HepG2 (cell line): ENCODE data around the gene TTC21B. TPM values are rescaled to one million over a fixed set of nuclear protein-coding genes. Genes with fewer than 3 reads are reported as not detected.

Source experiments
- CBX1 ChIP-seq: IDR thresholded peaks from one replicate; pipeline ENCODE4 v1.6.1; 2016; ENCODE audit warnings: antibody characterized with exemption, low read depth
- KDM3A ChIP-seq: IDR thresholded peaks from 2 replicates; pipeline ENCODE4 v1.6.1; 2018; ENCODE audit warnings: low read depth, missing compliant biosample characterization
- LCORL ChIP-seq, 2 experiments: fragments of 450-650 bp in 1 of 2; sonication (generic) in 1 of 2; formaldehyde crosslinking in 1 of 2; IDR thresholded peaks; 2 replicates each; pipeline versions ENCODE4 v1.5.0 to v1.6.1; 2017 to 2020; ENCODE audit warnings: antibody characterized with exemption in 1 of 2, missing genetic modification reagents in 1 of 2
- MAZ ChIP-seq, 2 experiments: sonication (generic) in 1 of 2; formaldehyde crosslinking in 1 of 2; IDR thresholded peaks; 2 replicates each; pipeline versions ENCODE4 v1.5.0 to v1.6.1; 2012 to 2020; ENCODE audit warnings: low read depth in 2 of 2, mild to moderate bottlenecking in 2 of 2, borderline replicate concordance in 1 of 2, improper control_type of control experiment in 1 of 2, low read length in 1 of 2, missing genetic modification reagents in 1 of 2, moderate library complexity in 1 of 2
- MED1 ChIP-seq: sonication (generic); formaldehyde crosslinking; IDR thresholded peaks from 2 replicates; pipeline ENCODE4 v1.4.0; 2020; ENCODE audit warnings: missing genetic modification reagents
- MZF1 ChIP-seq: sonication (generic); formaldehyde crosslinking; IDR thresholded peaks from 2 replicates; pipeline ENCODE4 v1.8.1; 2023; ENCODE audit warnings: mild to moderate bottlenecking, missing genetic modification reagents, borderline replicate concordance
- SYNCRIP ChIP-seq: fragments of 200-400 bp; formaldehyde crosslinking; IDR thresholded peaks from 2 replicates; pipeline ENCODE4 v1.6.1; 2018; ENCODE audit warnings: mild to moderate bottlenecking, low read depth, low read length; ENCODE audit not compliant: insufficient read depth
- U2AF2 ChIP-seq: fragments of 200-400 bp; formaldehyde crosslinking; IDR thresholded peaks from 2 replicates; pipeline ENCODE4 v1.6.1; 2017; ENCODE audit warnings: low read depth, mild to moderate bottlenecking, low read length
- ZBTB21 ChIP-seq: sonication (generic); formaldehyde crosslinking; IDR thresholded peaks from 2 replicates; pipeline ENCODE4 v1.4.0; 2020; ENCODE audit warnings: missing genetic modification reagents
- ZBTB7B ChIP-seq: sonication (generic); formaldehyde crosslinking; IDR thresholded peaks from 2 replicates; pipeline ENCODE4 v1.4.0; 2020; ENCODE audit warnings: missing genetic modification reagents
- ZFP36L1 ChIP-seq: sonication (generic); formaldehyde crosslinking; IDR thresholded peaks from 2 replicates; pipeline ENCODE4 v1.8.0; 2022; ENCODE audit warnings: mild to moderate bottlenecking, missing genetic modification reagents, moderate library complexity
- ZNF17 ChIP-seq: sonication (generic); formaldehyde crosslinking; IDR thresholded peaks from 2 replicates; pipeline ENCODE4 v1.5.0; 2020; ENCODE audit warnings: mild to moderate bottlenecking, missing genetic modification reagents
- ZNF567 ChIP-seq: sonication (generic); formaldehyde crosslinking; IDR thresholded peaks from 2 replicates; pipeline ENCODE4 v1.8.1; 2023; ENCODE audit warnings: mild to moderate bottlenecking, missing genetic modification reagents, borderline replicate concordance
- ZNF605 ChIP-seq: sonication (generic); formaldehyde crosslinking; IDR thresholded peaks from 2 replicates; pipeline ENCODE4 v1.8.0; 2022; ENCODE audit warnings: mild to moderate bottlenecking, missing genetic modification reagents
- ZNF703 ChIP-seq: sonication (generic); formaldehyde crosslinking; IDR thresholded peaks from 2 replicates; pipeline ENCODE4 v1.5.1; 2020; ENCODE audit warnings: missing genetic modification reagents, mild to moderate bottlenecking, moderate library complexity, borderline replicate concordance
- ZNF83 ChIP-seq: sonication (generic); formaldehyde crosslinking; IDR thresholded peaks from 2 replicates; pipeline ENCODE4 v1.4.0; 2020; ENCODE audit warnings: missing genetic modification reagents, mild to moderate bottlenecking, borderline replicate concordance
- ZZZ3 ChIP-seq: sonication (generic); formaldehyde crosslinking; IDR thresholded peaks from 2 replicates; pipeline ENCODE4 v1.4.0; 2020; ENCODE audit warnings: missing genetic modification reagents, mild to moderate bottlenecking, borderline replicate concordance
- polyA plus RNA-seq, 8 experiments: library from polyadenylated mRNA; depleted of rRNA in 3 of 8; stranded (reverse) in 7 of 8; unstranded in 1 of 8; fragments of >200 nt; fragmentation: Illumina TruSeq in 4 of 8; extraction: Trizol in 4 of 8; gene quantifications; 2 replicates each; pipeline versions ENCODE4 v1.2.1 to v1.2.3, GENCODE V29; 2011 to 2016; ENCODE audit warnings: low read depth in 4 of 8, missing spikeins in 1 of 8, mixed read lengths in 1 of 8; ENCODE audit not compliant: insufficient read depth in 1 of 8
- total RNA-seq, 5 experiments: library from RNA; depleted of rRNA; stranded (reverse); fragments of >200 nt; fragmentation: Illumina TruSeq; extraction: Trizol; gene quantifications; 2 replicates each; pipeline ENCODE4 v1.2.3, GENCODE V29; 2016; ENCODE audit warnings: low read depth in 1 of 5
- TF ChIP-seq, protein P1 (sequence below): sonication (generic); formaldehyde crosslinking; IDR thresholded peaks from 2 replicates; pipeline ENCODE4 v1.5.0; 2020; ENCODE audit warnings: mild to moderate bottlenecking, missing genetic modification reagents
- TF ChIP-seq, protein P2 (sequence below): IDR thresholded peaks from 2 replicates; pipeline ENCODE4 v1.6.1; 2012; ENCODE audit warnings: inconsistent platforms
- TF ChIP-seq, protein P3 (sequence below): IDR thresholded peaks from 2 replicates; pipeline ENCODE4 v1.6.1; 2018; ENCODE audit warnings: missing genetic modification reagents, mild to moderate bottlenecking, missing compliant biosample characterization
- TF ChIP-seq, protein P4 (sequence below): sonication (generic); formaldehyde crosslinking; IDR thresholded peaks from 2 replicates; pipeline ENCODE4 v1.5.1; 2020; ENCODE audit warnings: mild to moderate bottlenecking, missing genetic modification reagents, moderate library complexity
- TF ChIP-seq, protein P5 (sequence below): sonication (generic); formaldehyde crosslinking; IDR thresholded peaks from 2 replicates; pipeline ENCODE4 v1.5.0; 2020; ENCODE audit warnings: mild to moderate bottlenecking, missing genetic modification reagents, moderate library complexity

TTC21B gene
- total and polyA plus RNA-seq, 2 of the 13 experiments (the other 11 are each of a cell fraction or from before 2014, with no cell fraction given), result 39.1 to 67.1 TPM

DNA sequence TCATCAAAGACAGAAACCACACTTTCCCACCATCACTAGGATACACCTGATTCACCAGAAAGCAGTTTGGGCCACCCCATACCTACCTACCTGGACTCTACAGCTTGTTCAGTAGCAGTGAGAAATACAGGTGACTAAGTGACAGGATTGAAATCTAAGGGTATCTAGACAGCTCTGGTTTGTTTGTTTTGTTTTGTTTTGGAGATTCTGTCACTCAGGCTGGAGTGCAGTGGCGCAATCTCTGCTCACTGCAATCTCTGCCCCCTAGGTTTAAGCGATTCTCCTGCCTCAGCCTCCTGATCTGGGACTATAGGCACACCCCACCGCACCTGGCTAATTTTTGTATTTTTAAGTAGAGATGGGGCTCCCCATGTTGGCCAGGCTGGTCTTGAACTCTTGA is 3.1 kb downstream of the TTC21B start (continued):
- no peak for TF ChIP-seq ZNF17 (CRISPR knock-in tag)
- TF ChIP-seq, protein P1, sequence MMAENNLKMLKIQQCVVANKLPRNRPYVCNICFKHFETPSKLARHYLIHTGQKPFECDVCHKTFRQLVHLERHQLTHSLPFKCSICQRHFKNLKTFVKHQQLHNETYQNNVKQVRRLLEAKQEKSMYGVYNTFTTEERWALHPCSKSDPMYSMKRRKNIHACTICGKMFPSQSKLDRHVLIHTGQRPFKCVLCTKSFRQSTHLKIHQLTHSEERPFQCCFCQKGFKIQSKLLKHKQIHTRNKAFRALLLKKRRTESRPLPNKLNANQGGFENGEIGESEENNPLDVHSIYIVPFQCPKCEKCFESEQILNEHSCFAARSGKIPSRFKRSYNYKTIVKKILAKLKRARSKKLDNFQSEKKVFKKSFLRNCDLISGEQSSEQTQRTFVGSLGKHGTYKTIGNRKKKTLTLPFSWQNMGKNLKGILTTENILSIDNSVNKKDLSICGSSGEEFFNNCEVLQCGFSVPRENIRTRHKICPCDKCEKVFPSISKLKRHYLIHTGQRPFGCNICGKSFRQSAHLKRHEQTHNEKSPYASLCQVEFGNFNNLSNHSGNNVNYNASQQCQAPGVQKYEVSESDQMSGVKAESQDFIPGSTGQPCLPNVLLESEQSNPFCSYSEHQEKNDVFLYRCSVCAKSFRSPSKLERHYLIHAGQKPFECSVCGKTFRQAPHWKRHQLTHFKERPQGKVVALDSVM, result peak; percentile 78
- no peak for TF ChIP-seq CBX1
- TF ChIP-seq ZNF703 (CRISPR knock-in tag), result no peak
- TF ChIP-seq ZNF83 (CRISPR knock-in tag), result no peak
- TF ChIP-seq ZNF567 (CRISPR knock-in tag), result no peak
- peak; percentile 42 for TF ChIP-seq MED1
- TF ChIP-seq, protein P2, sequence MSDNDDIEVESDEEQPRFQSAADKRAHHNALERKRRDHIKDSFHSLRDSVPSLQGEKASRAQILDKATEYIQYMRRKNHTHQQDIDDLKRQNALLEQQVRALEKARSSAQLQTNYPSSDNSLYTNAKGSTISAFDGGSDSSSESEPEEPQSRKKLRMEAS, result no peak
- no peak for TF ChIP-seq ZBTB7B (CRISPR knock-in tag)
- peak; percentile 38; the same call in 1 of the 2 replicates for TF ChIP-seq LCORL (IDR thresholded peaks at IDR 0.05)
- peak; percentile 48; the same call in 1 of the 2 replicates for TF ChIP-seq LCORL (CRISPR knock-in tag; IDR thresholded peaks at IDR 0.05)
- TF ChIP-seq, protein P3, sequence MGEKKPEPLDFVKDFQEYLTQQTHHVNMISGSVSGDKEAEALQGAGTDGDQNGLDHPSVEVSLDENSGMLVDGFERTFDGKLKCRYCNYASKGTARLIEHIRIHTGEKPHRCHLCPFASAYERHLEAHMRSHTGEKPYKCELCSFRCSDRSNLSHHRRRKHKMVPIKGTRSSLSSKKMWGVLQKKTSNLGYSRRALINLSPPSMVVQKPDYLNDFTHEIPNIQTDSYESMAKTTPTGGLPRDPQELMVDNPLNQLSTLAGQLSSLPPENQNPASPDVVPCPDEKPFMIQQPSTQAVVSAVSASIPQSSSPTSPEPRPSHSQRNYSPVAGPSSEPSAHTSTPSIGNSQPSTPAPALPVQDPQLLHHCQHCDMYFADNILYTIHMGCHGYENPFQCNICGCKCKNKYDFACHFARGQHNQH (CRISPR knock-in tag), result no peak
- no peak for TF ChIP-seq SYNCRIP
- TF ChIP-seq, protein P4, sequence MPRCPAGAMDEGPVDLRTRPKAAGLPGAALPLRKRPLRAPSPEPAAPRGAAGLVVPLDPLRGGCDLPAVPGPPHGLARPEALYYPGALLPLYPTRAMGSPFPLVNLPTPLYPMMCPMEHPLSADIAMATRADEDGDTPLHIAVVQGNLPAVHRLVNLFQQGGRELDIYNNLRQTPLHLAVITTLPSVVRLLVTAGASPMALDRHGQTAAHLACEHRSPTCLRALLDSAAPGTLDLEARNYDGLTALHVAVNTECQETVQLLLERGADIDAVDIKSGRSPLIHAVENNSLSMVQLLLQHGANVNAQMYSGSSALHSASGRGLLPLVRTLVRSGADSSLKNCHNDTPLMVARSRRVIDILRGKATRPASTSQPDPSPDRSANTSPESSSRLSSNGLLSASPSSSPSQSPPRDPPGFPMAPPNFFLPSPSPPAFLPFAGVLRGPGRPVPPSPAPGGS (CRISPR knock-in tag), result no peak
- TF ChIP-seq MZF1 (CRISPR knock-in tag), result no peak
- TF ChIP-seq ZFP36L1 (CRISPR knock-in tag), result no peak
- TF ChIP-seq, protein P5, sequence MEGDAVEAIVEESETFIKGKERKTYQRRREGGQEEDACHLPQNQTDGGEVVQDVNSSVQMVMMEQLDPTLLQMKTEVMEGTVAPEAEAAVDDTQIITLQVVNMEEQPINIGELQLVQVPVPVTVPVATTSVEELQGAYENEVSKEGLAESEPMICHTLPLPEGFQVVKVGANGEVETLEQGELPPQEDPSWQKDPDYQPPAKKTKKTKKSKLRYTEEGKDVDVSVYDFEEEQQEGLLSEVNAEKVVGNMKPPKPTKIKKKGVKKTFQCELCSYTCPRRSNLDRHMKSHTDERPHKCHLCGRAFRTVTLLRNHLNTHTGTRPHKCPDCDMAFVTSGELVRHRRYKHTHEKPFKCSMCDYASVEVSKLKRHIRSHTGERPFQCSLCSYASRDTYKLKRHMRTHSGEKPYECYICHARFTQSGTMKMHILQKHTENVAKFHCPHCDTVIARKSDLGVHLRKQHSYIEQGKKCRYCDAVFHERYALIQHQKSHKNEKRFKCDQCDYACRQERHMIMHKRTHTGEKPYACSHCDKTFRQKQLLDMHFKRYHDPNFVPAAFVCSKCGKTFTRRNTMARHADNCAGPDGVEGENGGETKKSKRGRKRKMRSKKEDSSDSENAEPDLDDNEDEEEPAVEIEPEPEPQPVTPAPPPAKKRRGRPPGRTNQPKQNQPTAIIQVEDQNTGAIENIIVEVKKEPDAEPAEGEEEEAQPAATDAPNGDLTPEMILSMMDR (CRISPR knock-in tag), result no peak
- TF ChIP-seq ZBTB21, result no peak
- TF ChIP-seq MAZ (IDR thresholded peaks at IDR 0.05; ENCODE audit: borderline replicate concordance, low read depth, low read length), result no peak
- peak; percentile 50; the same call in 1 of the 2 replicates for TF ChIP-seq MAZ (CRISPR knock-in tag; IDR thresholded peaks at IDR 0.05; ENCODE audit: low read depth)
- no peak for TF ChIP-seq ZZZ3 (CRISPR knock-in tag)
- TF ChIP-seq U2AF2, result no peak
- TF ChIP-seq KDM3A (CRISPR knock-in tag), result no peak
- TF ChIP-seq ZNF605, result 0 out of 2 replicates have a peak, but pooled peaks have one; percentile 32
